Measurements from ENCODE around the gene DYNC1H1. TPM values are rescaled to one million over a fixed set of nuclear protein-coding genes. Genes with fewer than 3 reads are reported as not detected.
A peak's percentile ranks its signal among the peaks of the same experiment; 100 is the strongest.
"Not testable (repeated sequence)": the region's sequence is repeated elsewhere in the genome, so short reads cannot be mapped to it uniquely, and the experiment has no call there.

Gene DYNC1H1
- total RNA-seq, 2 donors from 2014 or later = 345 to 359 TPM

DNA sequence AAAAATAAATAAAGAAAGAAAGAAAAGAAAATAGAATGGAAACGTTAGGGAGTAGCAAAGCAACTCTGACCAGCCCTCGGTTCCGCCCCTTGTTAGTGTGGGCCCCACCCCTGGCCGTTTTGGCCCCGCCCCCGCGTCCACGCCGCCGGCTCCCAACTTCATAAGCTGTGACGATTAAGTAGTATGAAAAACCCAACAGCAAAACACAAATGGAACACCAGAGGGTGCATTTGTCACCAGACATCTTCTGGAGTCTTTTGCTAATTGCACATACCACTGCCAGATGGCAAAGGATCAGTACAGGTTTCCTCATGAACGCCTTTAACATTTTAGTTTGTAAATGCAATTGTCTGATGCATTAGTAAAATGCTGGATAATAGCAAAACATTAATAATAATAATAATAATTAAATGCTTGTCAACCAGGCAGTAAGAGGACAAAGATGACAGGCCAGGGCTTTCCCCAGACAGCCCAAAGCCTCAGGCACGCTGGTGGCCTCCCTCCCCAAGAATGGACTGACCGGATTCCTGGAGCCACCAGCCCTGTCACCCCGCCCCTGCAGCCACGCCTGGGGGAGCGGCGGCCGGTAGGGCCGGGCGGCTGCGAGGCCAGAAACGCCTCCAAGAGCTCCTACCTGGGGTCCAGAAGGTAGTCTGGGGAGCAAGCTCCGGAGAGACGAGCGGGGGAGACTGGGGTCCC, 98.9 kb downstream of the DYNC1H1 start:
- peak; percentile 93 for DNase-seq
- Histone ChIP-seq H3K9ac (ENCODE audit: low read depth in 2 of 2, low read length in 2 of 2) (peak overlapping the region in 1 of 2 donors; percentile 55), H3K4me1 (no peaks in the 10 kb centered on the region), H3K4me3 (no peak overlapping the region), H3K9me3 (no peaks in the 10 kb centered on the region), H3K27me3 (no peaks in the 10 kb centered on the region), H3K27ac (no peak overlapping the region), H3K36me3 (no peaks in the 10 kb centered on the region)
- intact Hi-C loops (cut with DNase I) = no loop called here
- TF ChIP-seq, protein P1, sequence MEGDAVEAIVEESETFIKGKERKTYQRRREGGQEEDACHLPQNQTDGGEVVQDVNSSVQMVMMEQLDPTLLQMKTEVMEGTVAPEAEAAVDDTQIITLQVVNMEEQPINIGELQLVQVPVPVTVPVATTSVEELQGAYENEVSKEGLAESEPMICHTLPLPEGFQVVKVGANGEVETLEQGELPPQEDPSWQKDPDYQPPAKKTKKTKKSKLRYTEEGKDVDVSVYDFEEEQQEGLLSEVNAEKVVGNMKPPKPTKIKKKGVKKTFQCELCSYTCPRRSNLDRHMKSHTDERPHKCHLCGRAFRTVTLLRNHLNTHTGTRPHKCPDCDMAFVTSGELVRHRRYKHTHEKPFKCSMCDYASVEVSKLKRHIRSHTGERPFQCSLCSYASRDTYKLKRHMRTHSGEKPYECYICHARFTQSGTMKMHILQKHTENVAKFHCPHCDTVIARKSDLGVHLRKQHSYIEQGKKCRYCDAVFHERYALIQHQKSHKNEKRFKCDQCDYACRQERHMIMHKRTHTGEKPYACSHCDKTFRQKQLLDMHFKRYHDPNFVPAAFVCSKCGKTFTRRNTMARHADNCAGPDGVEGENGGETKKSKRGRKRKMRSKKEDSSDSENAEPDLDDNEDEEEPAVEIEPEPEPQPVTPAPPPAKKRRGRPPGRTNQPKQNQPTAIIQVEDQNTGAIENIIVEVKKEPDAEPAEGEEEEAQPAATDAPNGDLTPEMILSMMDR (IDR thresholded peaks at IDR 0.05) = no peak

GRCh38 chr14:102063808-102064429, 99.5 kb downstream of the DYNC1H1 start:
- Histone ChIP-seq H3K4me1 (no peaks in the 10 kb centered on the region), H3K4me3 (no peak overlapping the region), H3K9me3 (no peaks in the 10 kb centered on the region), H3K27ac (no peak overlapping the region), H3K9ac (ENCODE audit: low read depth in 2 of 2, low read length in 2 of 2) (peak overlapping the region in 1 of 2 donors; percentile 55), H3K36me3 (no peaks in the 10 kb centered on the region), H3K27me3 (no peaks in the 10 kb centered on the region)
- no peak for DNase-seq
- TF ChIP-seq, protein P1 (IDR thresholded peaks at IDR 0.05) = no peak
- intact Hi-C loops (cut with DNase I) = no loop called here

GRCh38 chr14:102064590-102064989, 100.2 kb downstream of the DYNC1H1 start:
- H3K9me3 ChIP-seq; intact Hi-C loops (cut with DNase I); H3K36me3 ChIP-seq; DNase-seq; H3K27ac ChIP-seq; H3K4me1 ChIP-seq; H3K27me3 ChIP-seq; H3K9ac ChIP-seq (ENCODE audit: low read depth in 2 of 2, low read length in 2 of 2); H3K4me3 ChIP-seq: not testable (repeated sequence)

DNA sequence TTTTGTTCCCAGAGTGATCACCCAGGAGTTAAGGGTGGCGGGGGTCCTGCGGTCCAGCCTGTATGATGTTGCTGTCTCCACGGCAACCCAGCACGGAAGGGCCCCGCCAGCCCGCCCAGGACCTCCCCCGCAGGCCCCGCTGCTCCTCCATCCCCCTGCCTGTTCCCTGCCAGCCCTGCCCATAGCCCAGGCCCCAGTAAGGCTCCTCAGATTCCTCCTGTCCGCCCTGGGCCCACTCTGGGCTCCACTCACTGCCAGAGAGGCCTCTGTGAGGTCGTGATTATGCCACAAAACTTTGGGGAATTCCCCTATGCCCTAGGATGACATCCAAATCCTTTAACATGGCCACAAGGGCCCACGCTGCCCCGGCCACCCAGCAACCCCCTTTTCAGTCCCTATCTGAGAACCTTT, 101.7 kb downstream of the DYNC1H1 start:
- intact Hi-C loops (cut with DNase I) = no loop called here
- H3K36me3 ChIP-seq = no peaks in the 10 kb centered on the region
- no peak overlapping the region for H3K27ac ChIP-seq
- H3K4me3 ChIP-seq = no peak overlapping the region
- TF ChIP-seq, protein P1 (IDR thresholded peaks at IDR 0.05) = no peak
- no peak overlapping the region for H3K9ac ChIP-seq (ENCODE audit: low read depth in 2 of 2, low read length in 2 of 2)
- H3K4me1 ChIP-seq = no peaks in the 10 kb centered on the region
- DNase-seq = no peak
- no peaks in the 10 kb centered on the region for H3K27me3 ChIP-seq
- H3K9me3 ChIP-seq = no peaks in the 10 kb centered on the region

DNA sequence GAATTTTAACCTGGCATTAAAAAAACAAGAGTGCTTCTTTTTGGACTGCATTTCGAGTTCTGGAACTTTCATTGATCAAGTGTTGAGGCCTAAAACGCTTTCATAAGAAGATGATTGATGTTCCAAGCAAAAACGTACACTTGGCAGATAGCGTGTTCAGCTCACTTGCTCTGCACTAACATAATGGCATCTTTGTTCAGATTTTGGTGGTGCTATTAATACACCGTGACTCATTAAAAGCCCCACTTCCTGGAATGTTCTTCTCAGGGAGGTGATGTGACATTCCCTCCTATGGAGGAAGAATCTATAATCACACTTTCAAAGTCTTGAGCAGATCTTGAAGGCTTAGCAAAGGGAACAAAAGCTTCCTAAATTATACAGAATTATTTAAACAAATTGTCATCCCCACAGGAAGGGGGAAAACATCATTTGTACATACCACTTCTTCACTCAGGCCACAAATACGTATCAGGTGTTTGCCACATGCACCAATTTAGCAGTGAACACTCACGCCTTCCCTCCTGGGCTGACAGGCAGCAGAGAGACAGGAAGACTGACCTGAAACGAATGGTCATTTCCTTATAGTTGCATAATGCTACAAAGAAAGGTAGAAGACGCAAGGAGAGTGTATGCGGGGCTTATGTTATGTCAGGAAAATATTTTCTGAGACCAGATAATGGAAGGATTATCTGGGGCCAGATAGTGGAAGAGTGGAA, 107.1 kb downstream of the DYNC1H1 start:
- intact Hi-C loops (cut with DNase I) = no loop called here
- Histone ChIP-seq H3K27ac (no peak overlapping the region), H3K27me3 (no peaks in the 10 kb centered on the region)

More for the DNA sequence above, 107.1 kb downstream of the DYNC1H1 start:
- Histone ChIP-seq H3K9me3 (no peaks in the 10 kb centered on the region), H3K4me1 (no peaks in the 10 kb centered on the region), H3K36me3 (no peaks in the 10 kb centered on the region), H3K9ac (ENCODE audit: low read depth in 2 of 2, low read length in 2 of 2) (no peak overlapping the region), H3K4me3 (no peak overlapping the region)
- TF ChIP-seq, protein P1 (IDR thresholded peaks at IDR 0.05) = no peak
- no peak for DNase-seq
